Kidney glomerular epithelial cell (primary cell): ENCODE results near the gene WDR70.
"Not testable (repeated sequence)": the region's sequence is repeated elsewhere in the genome, so short reads cannot be mapped to it uniquely, and the experiment has no call there.

Experiments used
- DNase-seq: peaks from one replicate; lab custom pipeline; 2025; lab: John Stamatoyannopoulos, UW

The WDR70 gene

GRCh38 chr5:37767961-37768360, 388.8 kb downstream of the WDR70 start:
- no peak for DNase-seq

GRCh38 chr5:37768371-37768770, 389.3 kb downstream of the WDR70 start:
- no peak for DNase-seq

DNA sequence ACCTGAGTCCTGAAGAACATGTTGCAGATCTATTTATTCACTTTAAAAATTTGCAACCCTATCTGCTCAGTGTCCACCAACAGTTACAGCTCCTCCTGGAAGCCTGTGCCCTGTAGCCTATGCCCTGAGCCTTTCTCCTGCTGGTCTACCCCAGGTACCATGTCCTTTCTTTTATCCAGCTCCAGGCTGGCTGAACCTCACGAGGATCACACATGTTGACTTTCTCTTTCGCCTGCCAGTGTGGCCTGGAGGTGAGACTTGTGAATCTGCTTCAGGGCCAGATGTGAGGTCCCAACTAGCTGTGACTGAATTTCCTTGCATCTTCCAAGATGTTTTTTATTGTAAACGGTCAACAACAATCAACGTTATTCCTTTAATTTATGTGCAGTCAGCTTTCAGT, 390.0 kb downstream of the WDR70 start:
- no peak for DNase-seq

DNA sequence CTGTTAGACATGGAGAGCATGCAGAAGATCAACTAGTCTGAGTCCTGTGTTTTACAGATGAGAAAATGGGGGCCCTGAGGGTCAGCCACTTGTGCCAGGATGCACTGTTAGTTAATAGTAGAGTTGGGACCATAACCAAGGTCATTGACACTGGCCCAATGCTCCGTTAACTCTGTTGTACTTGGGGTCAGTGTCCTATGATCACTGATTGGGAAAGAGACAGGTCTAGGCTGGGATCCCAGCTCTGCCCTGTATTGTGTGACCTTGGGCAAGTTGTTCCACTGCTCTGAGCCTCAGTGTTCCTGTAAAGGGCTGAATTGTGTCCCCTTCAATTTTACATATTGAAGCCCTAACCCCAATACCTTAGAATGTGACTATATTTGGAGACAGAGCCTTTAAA, 390.7 kb downstream of the WDR70 start:
- no peak for DNase-seq

GRCh38 chr5:37770786-37771185, 391.7 kb downstream of the WDR70 start:
- no peak for DNase-seq

DNA sequence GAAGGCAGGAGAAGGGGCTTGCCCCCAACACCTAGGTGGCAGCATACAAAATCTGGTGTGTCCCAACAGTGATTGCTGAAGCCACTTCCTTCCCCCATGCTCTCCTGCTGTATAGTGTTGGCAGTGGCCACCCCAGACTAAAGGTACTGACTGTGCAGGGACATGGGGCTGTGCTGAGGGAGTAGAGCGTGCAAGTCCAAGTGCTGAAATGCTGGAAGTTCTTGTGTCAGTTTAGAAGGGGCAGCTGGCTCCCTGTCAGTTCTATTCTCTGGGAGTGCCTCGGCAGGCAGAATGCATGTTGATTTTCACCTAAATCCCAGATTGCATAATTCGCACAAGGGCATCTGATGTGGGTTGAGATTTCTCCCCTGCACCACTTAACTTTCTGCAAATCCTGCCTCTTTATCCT, 392.1 kb downstream of the WDR70 start:
- no peak for DNase-seq

GRCh38 chr5:37771731-37772130, 392.6 kb downstream of the WDR70 start:
- DNase-seq: peak; percentile 86

DNA sequence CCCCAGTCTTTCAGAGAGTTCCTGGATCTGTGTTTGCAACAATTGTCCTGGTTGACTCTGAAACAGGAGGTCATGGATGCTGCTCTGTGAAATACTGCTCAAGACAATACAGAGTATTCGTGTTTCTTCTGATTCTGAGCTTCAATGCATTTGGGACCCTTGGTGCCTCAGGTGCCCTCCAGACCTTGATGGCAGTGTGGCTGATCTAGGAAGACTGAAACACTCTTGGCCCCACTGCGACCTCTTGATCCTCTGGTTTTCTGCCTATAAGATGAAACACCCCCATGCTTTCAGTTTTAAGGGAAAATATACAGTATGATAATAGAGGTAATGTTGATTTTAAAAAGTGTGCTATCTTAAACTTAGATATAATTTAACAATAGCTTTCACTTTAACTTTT, 393.1 kb downstream of the WDR70 start:
- DNase-seq: no peak

DNA sequence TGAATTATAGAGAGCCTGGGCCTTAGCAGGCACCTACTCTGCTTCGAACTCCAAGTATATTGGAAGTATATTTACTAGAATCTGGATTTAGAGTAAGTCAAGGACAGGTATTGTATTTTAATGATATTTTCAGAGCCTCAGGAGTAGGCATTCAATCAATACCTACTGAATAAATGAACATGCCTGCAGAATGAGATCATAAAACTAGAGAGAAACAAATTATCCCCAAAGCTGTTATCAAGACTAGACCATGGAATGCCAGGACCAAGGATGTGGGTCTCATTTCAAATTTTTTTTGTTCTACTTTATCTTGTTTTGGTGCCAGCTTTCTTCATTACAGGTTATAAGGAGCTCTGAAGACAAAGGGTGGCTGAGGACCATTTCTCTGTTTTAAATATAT, 394.7 kb downstream of the WDR70 start:
- DNase-seq: no peak

- no peak for DNase-seq
Measured at GRCh38 chr5:37774912-37775483, 395.9 kb downstream of the WDR70 start.

DNA sequence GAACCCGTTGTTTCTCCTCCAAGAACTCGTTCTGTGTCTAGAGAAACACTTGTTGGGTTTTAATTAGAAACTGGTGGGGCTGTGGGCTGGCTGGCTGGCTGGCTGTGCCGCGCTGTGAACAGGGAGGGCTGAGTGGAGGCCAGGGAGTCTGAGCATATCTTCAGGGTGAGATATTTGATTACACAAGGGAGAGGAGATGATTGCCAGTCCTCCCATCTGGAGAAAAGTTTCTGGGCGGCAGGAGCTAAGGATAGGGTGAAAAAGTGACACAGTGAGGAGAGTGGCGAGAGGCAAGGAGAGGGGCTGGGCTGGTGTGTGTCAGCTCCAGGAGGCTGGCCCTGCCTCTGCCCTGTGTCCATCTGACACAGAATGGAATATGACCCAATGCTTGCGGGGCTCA, 397.7 kb downstream of the WDR70 start:
- no peak for DNase-seq

DNA sequence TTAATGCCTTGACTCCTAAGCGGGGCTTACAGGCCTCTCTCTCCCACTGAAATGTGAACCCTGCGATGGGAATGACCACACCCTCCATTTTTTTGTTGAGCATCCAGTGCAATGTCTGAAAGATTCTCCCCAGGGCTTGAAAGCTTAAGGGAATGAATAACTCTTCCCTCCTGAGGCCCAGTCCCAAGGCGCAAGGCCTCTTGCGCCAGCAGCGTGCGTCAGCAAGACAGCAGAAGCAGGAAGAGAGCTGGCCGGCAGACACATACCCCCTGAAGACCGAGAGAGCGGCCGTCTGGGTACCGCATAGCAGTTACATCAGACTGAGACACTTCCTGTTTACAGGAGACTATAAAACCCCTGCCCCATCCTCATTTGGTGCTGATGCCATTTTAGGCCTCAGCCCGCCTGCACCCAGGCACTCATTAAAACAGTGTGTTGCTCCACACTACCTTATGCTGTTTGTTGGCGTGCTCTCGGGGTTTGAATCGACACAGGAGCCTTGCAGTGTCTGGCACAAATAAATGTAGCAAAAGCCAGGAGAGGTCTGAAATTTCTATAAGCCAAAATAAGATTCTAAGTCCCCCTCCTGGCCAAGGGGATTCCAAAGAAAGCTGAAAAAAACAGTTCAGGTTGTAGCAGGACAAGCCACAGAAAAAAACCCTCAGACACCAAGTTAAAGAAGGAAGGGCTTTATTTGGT, 398.5 kb downstream of the WDR70 start:
- no peak for DNase-seq

- DNase-seq: not testable (repeated sequence)
Measured at GRCh38 chr5:37781409-37781808, 402.3 kb downstream of the WDR70 start.

DNA sequence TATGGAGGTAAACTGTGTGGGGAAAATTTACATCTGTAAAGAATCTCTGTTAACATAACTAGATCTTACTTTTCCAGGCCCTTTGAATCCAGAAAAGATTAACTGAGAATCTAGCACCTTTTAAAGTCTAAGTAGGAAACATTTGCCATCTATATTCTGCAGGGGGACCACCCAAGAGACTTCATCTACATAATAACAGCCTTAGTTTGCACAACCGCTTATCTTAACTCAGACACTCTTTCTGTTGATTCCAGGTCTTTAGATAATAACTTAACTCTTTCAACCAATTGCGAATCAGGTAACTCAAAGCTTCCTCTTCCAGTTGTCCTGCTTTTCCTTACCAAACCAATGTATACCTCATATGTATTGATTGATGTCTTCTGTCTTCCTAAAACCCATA, 407.3 kb downstream of the WDR70 start:
- DNase-seq: no peak

DNA sequence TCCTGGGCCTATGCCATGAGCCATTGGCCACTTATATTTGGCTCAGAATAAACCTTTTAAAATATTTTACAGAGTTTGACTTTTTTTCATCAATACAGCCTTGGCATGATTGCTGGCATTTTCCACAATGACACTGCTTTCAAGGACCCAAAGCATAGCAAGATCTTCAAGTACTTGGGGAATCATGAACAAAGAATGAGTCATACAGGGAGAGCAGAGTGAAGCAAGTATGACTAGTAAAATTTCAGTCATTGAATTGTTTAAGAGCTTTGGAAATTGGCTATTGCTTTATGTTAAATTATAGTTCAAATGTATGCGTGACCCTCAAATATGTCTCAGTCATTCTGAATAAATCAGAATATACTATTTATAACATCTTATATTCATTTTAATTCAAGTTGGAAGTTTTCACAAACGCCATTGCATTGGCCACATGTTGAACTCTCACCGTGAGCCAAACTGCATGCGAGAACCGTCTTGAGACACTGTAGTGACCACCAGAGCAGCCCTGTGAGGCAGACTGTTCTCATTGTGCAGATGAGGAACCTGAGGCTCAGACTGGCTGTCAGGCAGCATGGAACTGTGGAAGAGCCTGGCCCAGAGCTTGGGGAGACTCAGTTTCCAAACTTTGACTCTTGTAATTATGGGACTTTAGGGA, 407.9 kb downstream of the WDR70 start:
- DNase-seq: peak; percentile 12

- DNase-seq: no peak
Measured at GRCh38 chr5:37787742-37788141, 408.6 kb downstream of the WDR70 start.

- no peak for DNase-seq
Measured at GRCh38 chr5:37789991-37790390, 410.9 kb downstream of the WDR70 start.

GRCh38 chr5:37791321-37791720, 412.2 kb downstream of the WDR70 start:
- no peak for DNase-seq

DNA sequence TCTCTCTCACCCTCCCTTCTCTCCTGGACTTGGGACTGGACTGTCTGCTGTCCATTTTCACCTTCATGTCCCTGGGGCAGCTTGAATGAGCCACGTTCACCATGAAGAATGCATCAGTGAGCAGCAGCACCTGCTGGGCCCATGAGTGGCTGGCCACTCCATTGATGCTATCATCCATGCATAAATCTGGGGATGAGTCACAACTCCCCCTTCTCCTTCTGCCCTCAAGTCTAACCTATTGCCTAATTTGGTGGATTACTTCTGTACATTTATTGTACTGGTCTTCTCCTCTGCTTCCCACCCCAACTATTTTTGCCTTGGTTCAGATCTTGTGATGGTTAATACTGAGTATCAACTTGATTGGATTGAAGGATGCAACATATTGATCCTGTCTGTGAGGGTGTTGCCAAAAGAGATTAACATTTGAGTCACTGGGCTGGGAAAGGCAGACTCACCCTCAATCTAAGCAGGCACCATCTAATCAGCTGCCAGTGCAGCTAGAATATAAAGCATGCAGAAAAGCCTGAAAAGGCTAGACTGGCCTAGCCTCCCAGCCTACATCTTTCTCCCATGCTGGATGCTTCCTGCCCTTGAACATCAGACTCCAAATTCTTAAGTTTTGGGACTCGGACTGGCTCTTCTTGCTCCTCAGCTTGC, 414.0 kb downstream of the WDR70 start:
- DNase-seq: no peak

- DNase-seq: not testable (repeated sequence)
Measured at GRCh38 chr5:37795292-37795691, 416.2 kb downstream of the WDR70 start.

GRCh38 chr5:37796435-37796834, 417.3 kb downstream of the WDR70 start:
- not testable (repeated sequence) for DNase-seq

- DNase-seq: no peak
Measured at GRCh38 chr5:37799865-37800421, 420.8 kb downstream of the WDR70 start.

GRCh38 chr5:37801521-37801920, 422.4 kb downstream of the WDR70 start:
- DNase-seq: no peak
